Type B pancreatic cell (in vitro differentiated cells): Measurements from ENCODE around the gene RGS7BP. TPM values are rescaled to one million over a fixed set of nuclear protein-coding genes. Genes with fewer than 3 reads are reported as not detected.

Source experiments
- DNase-seq: peaks from one replicate; pipeline ENCODE4 v3.0.0; 2021; ENCODE audit warnings: mixed read lengths; ENCODE audit not compliant: unreplicated experiment; ENCODE audit errors: extremely low spot score
- H3K27ac Mint-ChIP-seq: 2 replicates; pipeline ENCODE4 v1.8.0; 2021; ENCODE audit warnings: mild to moderate bottlenecking, mixed read lengths
- H3K27me3 Mint-ChIP-seq: 2 replicates; pipeline ENCODE4 v1.8.0; 2021; ENCODE audit warnings: mixed read lengths
- H3K36me3 Mint-ChIP-seq: 2 replicates; pipeline ENCODE4 v1.8.0; 2021; ENCODE audit warnings: mixed read lengths
- H3K4me1 Mint-ChIP-seq: one replicate; pipeline ENCODE4 v1.8.0; 2021; ENCODE audit warnings: mixed read lengths; ENCODE audit not compliant: unreplicated experiment
- H3K4me3 Mint-ChIP-seq: 2 replicates; pipeline ENCODE4 v1.8.0; 2021; ENCODE audit warnings: mild to moderate bottlenecking, mixed read lengths
- H3K9me3 Mint-ChIP-seq: 2 replicates; pipeline ENCODE4 v1.8.0; 2021; ENCODE audit warnings: mixed read lengths
- CTCF ChIP-seq: fragments of 200-600 bp; sonication (generic); conservative IDR thresholded peaks from 2 replicates; pipeline ENCODE4 v1.5.0; 2021; ENCODE audit warnings: antibody characterized with exemption, mild to moderate bottlenecking
- total RNA-seq: library from RNA; stranded (reverse); gene quantifications from 2 replicates; pipeline ENCODE4 v1.2.1, GENCODE V29; 2021; ENCODE audit warnings: low replicate concordance

The RGS7BP gene
- total RNA-seq, 1 donor from 2014 or later = 2.0 TPM

DNA sequence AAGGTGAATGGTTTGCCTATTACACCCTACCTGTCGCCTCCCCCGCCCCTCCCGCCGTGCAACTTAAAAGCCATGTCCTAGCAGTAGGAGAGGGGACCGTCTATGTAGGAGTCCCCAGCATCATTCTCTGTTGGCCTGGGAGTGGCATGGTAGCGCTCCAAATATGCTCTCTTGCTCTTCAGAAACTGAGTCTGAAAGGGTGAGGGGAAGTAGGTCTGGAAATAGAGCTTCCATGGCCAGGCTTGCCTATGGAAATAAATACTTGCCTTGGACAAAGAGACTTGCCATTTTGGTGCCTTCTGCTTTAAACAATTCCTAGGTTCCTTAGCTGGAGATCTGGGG is 1.4 kb downstream of the RGS7BP start:
- Mint-ChIP-seq H3K36me3 (no peaks in the 10 kb centered on the region), H3K27ac (no peak overlapping the region), H3K4me1 (peaks cover 6% of the 10 kb centered on the region), H3K27me3 (peaks cover 78% of the 10 kb centered on the region), H3K4me3 (peak overlapping the region; percentile 90), H3K9me3 (no peaks in the 10 kb centered on the region)
- TF ChIP-seq CTCF = no peak
- DNase-seq = no peak

DNA sequence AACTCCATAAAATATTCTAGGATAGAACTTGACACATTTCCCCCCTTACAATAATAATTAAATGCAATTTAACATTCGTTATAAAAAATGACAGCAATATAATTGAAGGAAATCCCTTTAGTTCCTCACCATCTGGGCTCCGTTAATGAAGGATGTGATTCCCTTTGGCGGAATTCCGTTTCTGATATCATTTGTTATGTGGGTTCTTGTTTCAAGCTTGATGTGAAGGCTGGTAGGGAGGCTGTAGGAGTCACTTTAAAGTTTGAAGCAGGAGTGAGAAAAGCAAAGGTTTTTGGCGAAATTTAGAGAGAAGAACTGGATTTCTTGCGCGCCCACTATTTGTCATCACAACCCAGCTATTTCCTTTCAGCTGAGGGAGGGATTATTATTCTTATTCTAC is 4.0 kb downstream of the RGS7BP start:
- Mint-ChIP-seq H3K36me3 (no peaks in the 10 kb centered on the region), H3K27me3 (peaks cover 62% of the 10 kb centered on the region), H3K9me3 (peaks cover 6% of the 10 kb centered on the region), H3K4me1 (peaks cover 6% of the 10 kb centered on the region), H3K4me3 (no peak overlapping the region), H3K27ac (no peak overlapping the region)
- no peak for DNase-seq
- no peak for TF ChIP-seq CTCF

DNA sequence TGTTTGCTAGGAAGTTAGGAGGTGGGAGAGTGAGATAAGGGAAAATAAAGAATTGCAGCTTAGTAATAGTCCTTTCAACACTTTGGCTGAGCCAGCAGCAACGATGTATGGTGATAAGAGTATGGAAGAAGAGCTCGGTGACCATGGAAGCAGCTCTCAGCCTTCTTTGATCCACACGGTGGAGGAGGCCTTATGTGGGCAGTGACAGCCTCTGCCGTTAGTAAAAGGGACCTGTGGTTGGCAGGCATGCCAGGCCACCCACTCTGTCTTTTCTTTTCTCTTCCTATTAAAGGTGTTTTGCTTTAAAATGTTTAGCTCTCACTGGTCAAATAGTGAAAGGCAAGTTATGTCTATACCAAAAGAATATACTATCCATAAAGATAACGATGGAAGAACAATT is 7.7 kb downstream of the RGS7BP start:
- peaks cover 27% of the 10 kb centered on the region for H3K27me3 Mint-ChIP-seq
- H3K4me3 Mint-ChIP-seq = no peak overlapping the region
- no peak overlapping the region for H3K27ac Mint-ChIP-seq
- no peak for DNase-seq
- TF ChIP-seq CTCF = no peak
- H3K4me1 Mint-ChIP-seq = no peaks in the 10 kb centered on the region
- peaks cover 6% of the 10 kb centered on the region for H3K9me3 Mint-ChIP-seq
- H3K36me3 Mint-ChIP-seq = no peaks in the 10 kb centered on the region

DNA sequence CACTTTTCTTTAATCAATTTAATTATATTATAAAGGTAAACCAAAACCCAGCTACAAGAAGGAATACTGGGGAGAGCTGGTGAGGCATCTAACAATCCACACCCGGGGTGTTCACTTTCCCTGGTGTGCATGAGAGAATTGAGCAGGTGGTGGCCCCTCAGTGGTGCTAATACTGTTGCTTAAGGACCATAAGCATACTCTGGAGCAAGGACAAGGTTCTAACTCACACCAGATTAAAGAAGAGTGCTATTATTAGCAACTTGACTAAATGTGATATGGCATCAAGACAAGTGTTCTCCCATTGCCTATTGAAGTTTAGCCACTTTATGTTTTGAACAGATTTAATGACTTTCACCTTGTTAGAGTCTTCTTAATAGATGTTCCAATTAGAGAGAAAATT is 8.8 kb downstream of the RGS7BP start:
- Mint-ChIP-seq H3K27ac (no peak overlapping the region), H3K9me3 (peaks cover 6% of the 10 kb centered on the region), H3K36me3 (no peaks in the 10 kb centered on the region), H3K4me3 (no peak overlapping the region), H3K27me3 (peaks cover 16% of the 10 kb centered on the region), H3K4me1 (no peaks in the 10 kb centered on the region)
- no peak for DNase-seq
- no peak for TF ChIP-seq CTCF

DNA sequence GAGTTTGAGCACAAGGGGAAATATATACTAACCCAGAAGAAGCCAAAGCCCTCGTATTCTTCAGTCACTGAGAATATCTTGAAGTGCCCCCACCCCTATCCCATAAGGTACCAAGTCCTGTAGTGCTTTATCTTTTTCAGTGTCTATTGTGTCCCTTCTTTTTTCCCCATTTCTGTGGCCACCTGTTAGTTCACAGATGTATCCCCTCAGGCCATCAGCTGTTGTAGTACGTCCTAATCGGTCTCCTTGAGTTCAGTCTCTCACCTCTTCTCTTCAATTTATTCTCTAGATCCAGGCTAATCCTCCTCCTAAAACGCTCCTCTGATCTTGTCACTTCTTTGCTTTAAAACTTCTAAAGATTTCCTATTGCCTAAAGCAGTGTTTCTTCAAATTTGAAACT is 10.4 kb downstream of the RGS7BP start:
- DNase-seq = no peak
- Mint-ChIP-seq H3K4me1 (no peaks in the 10 kb centered on the region), H3K9me3 (peaks cover 6% of the 10 kb centered on the region), H3K27me3 (peaks cover 4% of the 10 kb centered on the region), H3K27ac (no peak overlapping the region), H3K4me3 (no peak overlapping the region), H3K36me3 (no peaks in the 10 kb centered on the region)
- no peak for TF ChIP-seq CTCF

DNA sequence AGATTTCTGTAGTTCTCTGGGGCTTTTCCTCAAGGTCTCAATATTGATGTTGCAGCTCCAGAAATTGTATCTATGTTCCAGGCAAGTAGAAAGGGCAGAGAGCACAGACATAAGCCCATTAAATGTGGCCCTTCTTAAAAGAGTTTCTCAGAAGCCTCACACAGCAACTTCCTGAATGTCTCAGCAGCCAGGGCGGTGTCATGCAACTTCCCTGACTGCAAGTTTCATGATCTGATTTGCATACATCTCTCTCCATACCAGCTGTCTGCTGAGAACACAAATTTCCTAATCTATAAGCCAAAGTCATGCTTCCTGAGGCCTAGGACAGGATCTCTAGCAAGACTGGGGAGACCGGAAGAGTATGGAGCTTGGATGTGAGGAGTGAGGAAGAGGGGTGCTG is 13.0 kb downstream of the RGS7BP start:
- no peak for TF ChIP-seq CTCF
- no peaks in the 10 kb centered on the region for H3K9me3 Mint-ChIP-seq
- H3K4me3 Mint-ChIP-seq = no peak overlapping the region
- no peak overlapping the region for H3K27ac Mint-ChIP-seq
- no peak for DNase-seq
- no peaks in the 10 kb centered on the region for H3K27me3 Mint-ChIP-seq
- H3K36me3 Mint-ChIP-seq = no peaks in the 10 kb centered on the region
- no peaks in the 10 kb centered on the region for H3K4me1 Mint-ChIP-seq
